GM23338 (cell line): ENCODE results near the gene CDH12. TPM values are rescaled to one million over a fixed set of nuclear protein-coding genes. Genes with fewer than 3 reads are reported as not detected.

Experiments used
- ATAC-seq: fragments of 200-7000 bp; cut with Tn5 transposase; 3 replicates; pipeline ENCODE4 v1.9.1; 2020
- DNase-seq: peaks from one replicate; pipeline ENCODE4 v3.0.0-alpha.2; 2015; ENCODE audit warnings: low spot score
- H2AFZ ChIP-seq: fragments of 200-600 bp; sonication (generic); 2 replicates; pipeline ENCODE4 v1.8.0; 2016; ENCODE audit warnings: antibody characterized with exemption, mild to moderate bottlenecking, moderate library complexity
- H3F3A ChIP-seq: fragments of 200-600 bp; sonication (generic); replicated peaks from 2 replicates; pipeline ENCODE4 v1.8.0; 2017; ENCODE audit warnings: antibody characterized with exemption, mixed run types, low read depth
- H3K27ac ChIP-seq: fragments of 200-600 bp; sonication (generic); 2 replicates; pipeline ENCODE4 v1.6.1; 2016; ENCODE audit warnings: low read depth
- H3K27me3 ChIP-seq: fragments of 200-600 bp; sonication (generic); 2 replicates; pipeline ENCODE4 v1.8.0; 2016; ENCODE audit warnings: mild to moderate bottlenecking, mixed run types, moderate library complexity; ENCODE audit not compliant: insufficient read depth
- H3K36me3 ChIP-seq: fragments of 200-600 bp; sonication (generic); 2 replicates; pipeline ENCODE4 v1.8.0; 2016; ENCODE audit warnings: mild to moderate bottlenecking; ENCODE audit not compliant: insufficient read depth
- H3K4me1 ChIP-seq: fragments of 200-600 bp; sonication (generic); 2 replicates; pipeline ENCODE4 v1.8.0; 2016; ENCODE audit warnings: mild to moderate bottlenecking, moderate library complexity; ENCODE audit not compliant: insufficient read depth
- H3K4me2 ChIP-seq: fragments of 200-600 bp; sonication (generic); 2 replicates; pipeline ENCODE4 v1.7.1; 2017; ENCODE audit warnings: mixed run types
- H3K4me3 ChIP-seq: fragments of 200-600 bp; sonication (generic); 2 replicates; pipeline ENCODE4 v1.6.1; 2016; ENCODE audit warnings: mixed run types
- H3K79me2 ChIP-seq: fragments of 200-600 bp; sonication (generic); replicated peaks from 2 replicates; pipeline ENCODE4 v1.8.0; 2017; ENCODE audit warnings: mild to moderate bottlenecking; ENCODE audit not compliant: insufficient read depth
- H3K9me2 ChIP-seq: fragments of 200-600 bp; sonication (generic); 2 replicates; pipeline ENCODE4 v1.8.0; 2017; ENCODE audit not compliant: insufficient read depth
- H4K20me1 ChIP-seq: fragments of 200-600 bp; sonication (generic); replicated peaks from 2 replicates; pipeline ENCODE4 v1.8.0; 2017; ENCODE audit warnings: mild to moderate bottlenecking; ENCODE audit not compliant: insufficient read depth
- H3K27ac Mint-ChIP-seq: 2 replicates; pipeline ENCODE4 v1.8.0; 2020; ENCODE audit warnings: inconsistent platforms, mild to moderate bottlenecking, moderate library complexity, mixed read lengths
- H3K27me3 Mint-ChIP-seq: 3 replicates; pipeline ENCODE4 v1.8.0; 2022; ENCODE audit warnings: low read depth, mild to moderate bottlenecking, moderate library complexity, mixed read lengths, inconsistent platforms; ENCODE audit not compliant: insufficient read depth, poor library complexity
- H3K36me3 Mint-ChIP-seq: 3 replicates; pipeline ENCODE4 v1.8.0; 2021; ENCODE audit warnings: low read depth, mild to moderate bottlenecking, inconsistent platforms, moderate library complexity, mixed read lengths
- H3K4me1 Mint-ChIP-seq: 3 replicates; pipeline ENCODE4 v1.8.0; 2020; ENCODE audit warnings: mild to moderate bottlenecking, inconsistent platforms, mixed read lengths
- H3K4me3 Mint-ChIP-seq: 3 replicates; pipeline ENCODE4 v1.8.0; 2021; ENCODE audit warnings: moderate library complexity, mild to moderate bottlenecking, inconsistent platforms, mixed read lengths
- H3K9me3 Mint-ChIP-seq: 3 replicates; pipeline ENCODE4 v1.8.0; 2020; ENCODE audit warnings: moderate library complexity, mild to moderate bottlenecking, inconsistent platforms, mixed read lengths
- CREB1 ChIP-seq: fragments of 250-450 bp; sonication (Bioruptor Pico); IDR thresholded peaks from 2 replicates; pipeline ENCODE4 v1.5.0; 2020; ENCODE audit warnings: low read depth, mild to moderate bottlenecking, moderate library complexity
- ETS1 ChIP-seq: IDR thresholded peaks from 2 replicates; pipeline ENCODE4 v1.6.1; 2016; ENCODE audit warnings: antibody characterized with exemption
- EZH2 ChIP-seq: fragments of 200-600 bp; sonication (generic); IDR thresholded peaks from one replicate; pipeline ENCODE4 v1.8.0; 2017; ENCODE audit warnings: antibody characterized with exemption, mild to moderate bottlenecking, low read depth; ENCODE audit not compliant: unreplicated experiment
- EZH2phosphoT487 ChIP-seq: fragments of 200-600 bp; sonication (generic); IDR thresholded peaks from one replicate; pipeline ENCODE4 v1.8.1; 2018; ENCODE audit warnings: antibody characterized with exemption; ENCODE audit not compliant: unreplicated experiment
- NANOG ChIP-seq: IDR thresholded peaks from 2 replicates; pipeline ENCODE4 v1.6.1; 2016; ENCODE audit warnings: antibody characterized with exemption, borderline replicate concordance
- POLR2AphosphoS5 ChIP-seq: IDR thresholded peaks from 2 replicates; pipeline ENCODE4 v1.6.1; 2016; ENCODE audit warnings: antibody characterized with exemption, low read depth
- STAT1 ChIP-seq: IDR thresholded peaks from one replicate; pipeline ENCODE4 v1.6.1; 2016; ENCODE audit warnings: antibody characterized with exemption; ENCODE audit not compliant: unreplicated experiment
- ZNF114 ChIP-seq: fragments of 250-450 bp; sonication (Bioruptor Pico); IDR thresholded peaks from 2 replicates; pipeline ENCODE4 v1.5.0; 2020; ENCODE audit warnings: mild to moderate bottlenecking, moderate library complexity
- ZNF331 ChIP-seq: fragments of 250-450 bp; sonication (Bioruptor Pico); IDR thresholded peaks from 2 replicates; pipeline ENCODE4 v1.5.0; 2020; ENCODE audit warnings: low read depth, mild to moderate bottlenecking, moderate library complexity
- polyA plus RNA-seq: library from polyadenylated mRNA; unstranded; fragments of >200 nt; fragmentation: Nextera tagmentation; extraction: Ambion mirVana; gene quantifications from 2 replicates; pipeline ENCODE4 v1.2.1, GENCODE V29; 2016
- total RNA-seq: library from RNA; depleted of rRNA; stranded (reverse); fragments of >200 nt; shearing (Covaris generic); gene quantifications from 2 replicates; pipeline ENCODE4 v1.2.3, GENCODE V29; 2014
- TF ChIP-seq, protein P1 (sequence below), 2 experiments: fragments of 200-600 bp in 1 of 2; sonication (generic) in 1 of 2; conservative IDR thresholded peaks; 2 replicates each; pipeline versions ENCODE4 v1.5.1 to v1.6.1; 2016 to 2017; ENCODE audit warnings: antibody characterized with exemption in 2 of 2, low read depth in 2 of 2, mild to moderate bottlenecking in 2 of 2, moderate library complexity in 1 of 2
- TF ChIP-seq, protein P2 (sequence below): IDR thresholded peaks from one replicate; pipeline ENCODE4 v1.6.1; 2018; ENCODE audit warnings: antibody characterized with exemption; ENCODE audit not compliant: unreplicated experiment

CDH12 gene
- total and polyA plus RNA-seq, 2 experiments from 2014 or later, result not detected

- Histone ChIP-seq H3K27me3 (no peaks in the 10 kb centered on the region), H3K79me2 (no peaks in the 10 kb centered on the region), H3K36me3 (no peaks in the 10 kb centered on the region), H3K9me2 (no peaks in the 10 kb centered on the region), H3K4me3 (no peak overlapping the region), H3F3A (no peaks in the 10 kb centered on the region), H3K4me1 (no peaks in the 10 kb centered on the region), H4K20me1 (no peaks in the 10 kb centered on the region), H2AFZ (no peak overlapping the region), H3K27ac (no peak overlapping the region), H3K4me2 (no peak overlapping the region)
- Mint-ChIP-seq H3K4me1 (peaks cover 4% of the 10 kb centered on the region; the same call in 2 of the 3 replicates), H3K4me3 (no peak overlapping the region), H3K27ac (peak overlapping the region; percentile 81; the same call in 1 of the 2 replicates), H3K36me3 (no peaks in the 10 kb centered on the region), H3K9me3 (no peaks in the 10 kb centered on the region), H3K27me3 (peaks cover 1% of the 10 kb centered on the region)
- no peak for TF ChIP-seq POLR2AphosphoS5
- TF ChIP-seq ETS1, result no peak
- TF ChIP-seq ZNF331 (CRISPR knock-in tag), result no peak
- TF ChIP-seq CREB1, result no peak
- TF ChIP-seq, protein P1, sequence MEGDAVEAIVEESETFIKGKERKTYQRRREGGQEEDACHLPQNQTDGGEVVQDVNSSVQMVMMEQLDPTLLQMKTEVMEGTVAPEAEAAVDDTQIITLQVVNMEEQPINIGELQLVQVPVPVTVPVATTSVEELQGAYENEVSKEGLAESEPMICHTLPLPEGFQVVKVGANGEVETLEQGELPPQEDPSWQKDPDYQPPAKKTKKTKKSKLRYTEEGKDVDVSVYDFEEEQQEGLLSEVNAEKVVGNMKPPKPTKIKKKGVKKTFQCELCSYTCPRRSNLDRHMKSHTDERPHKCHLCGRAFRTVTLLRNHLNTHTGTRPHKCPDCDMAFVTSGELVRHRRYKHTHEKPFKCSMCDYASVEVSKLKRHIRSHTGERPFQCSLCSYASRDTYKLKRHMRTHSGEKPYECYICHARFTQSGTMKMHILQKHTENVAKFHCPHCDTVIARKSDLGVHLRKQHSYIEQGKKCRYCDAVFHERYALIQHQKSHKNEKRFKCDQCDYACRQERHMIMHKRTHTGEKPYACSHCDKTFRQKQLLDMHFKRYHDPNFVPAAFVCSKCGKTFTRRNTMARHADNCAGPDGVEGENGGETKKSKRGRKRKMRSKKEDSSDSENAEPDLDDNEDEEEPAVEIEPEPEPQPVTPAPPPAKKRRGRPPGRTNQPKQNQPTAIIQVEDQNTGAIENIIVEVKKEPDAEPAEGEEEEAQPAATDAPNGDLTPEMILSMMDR (conservative IDR thresholded peaks at IDR 0.05; ENCODE audit: low read depth in 2 of 2), result peak; percentile 66 to 84
- peak; percentile 54 for DNase-seq
- ATAC-seq, result peak; percentile 48
Measured at GRCh38 chr5:21802869-21803490, 1050.2 kb downstream of the CDH12 start.

GRCh38 chr5:21802100-21802499 is 1051.0 kb downstream of the CDH12 start:
- Histone ChIP-seq H3K4me2 (no peak overlapping the region), H4K20me1 (no peaks in the 10 kb centered on the region), H3K4me1 (no peaks in the 10 kb centered on the region), H2AFZ (peak overlapping the region; percentile 83; the same call in 1 of the 2 replicates), H3K79me2 (no peaks in the 10 kb centered on the region), H3K36me3 (no peaks in the 10 kb centered on the region), H3K27ac (no peak overlapping the region), H3K27me3 (no peaks in the 10 kb centered on the region), H3F3A (no peaks in the 10 kb centered on the region), H3K9me2 (no peaks in the 10 kb centered on the region), H3K4me3 (no peak overlapping the region)
- peaks cover 4% of the 10 kb centered on the region; the same call in 2 of the 3 replicates for H3K4me1 Mint-ChIP-seq
- no peak for TF ChIP-seq EZH2phosphoT487
- peaks cover 1% of the 10 kb centered on the region for H3K27me3 Mint-ChIP-seq
- no peak overlapping the region for H3K27ac Mint-ChIP-seq
- no peak overlapping the region for H3K4me3 Mint-ChIP-seq
- DNase-seq (no peak), ATAC-seq (no peak)
- H3K9me3 Mint-ChIP-seq, result no peaks in the 10 kb centered on the region
- no peaks in the 10 kb centered on the region for H3K36me3 Mint-ChIP-seq

DNA sequence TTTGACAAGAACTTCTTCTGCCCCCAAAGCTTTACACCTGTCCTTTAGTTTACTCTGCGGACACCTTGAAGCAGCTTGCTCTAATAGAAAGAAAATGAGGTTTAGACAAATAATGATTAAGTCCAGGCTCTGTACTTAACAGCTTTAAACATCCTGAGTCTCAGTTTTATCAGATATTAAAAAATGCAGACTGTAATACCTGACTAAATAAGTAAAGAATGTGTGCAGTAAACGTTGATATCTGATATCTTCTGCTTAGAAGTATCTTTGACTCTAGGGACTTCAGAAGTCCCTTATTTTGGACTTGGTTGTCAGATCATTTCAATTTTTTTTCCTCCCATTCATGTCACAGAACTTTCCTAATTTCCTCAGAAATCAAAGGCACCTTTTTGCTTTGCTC is 1060.4 kb downstream of the CDH12 start:
- ATAC-seq, result no peak
- H3K27ac Mint-ChIP-seq, result no peak overlapping the region
- H3K36me3 Mint-ChIP-seq, result no peaks in the 10 kb centered on the region
- H3K4me1 ChIP-seq, result no peaks in the 10 kb centered on the region
- no peak overlapping the region for H3K4me3 ChIP-seq
- H3K27me3 Mint-ChIP-seq, result no peaks in the 10 kb centered on the region
- no peak overlapping the region for H3K4me3 Mint-ChIP-seq
- no peaks in the 10 kb centered on the region for H3K27me3 ChIP-seq
- no peak overlapping the region for H2AFZ ChIP-seq
- H4K20me1 ChIP-seq, result no peaks in the 10 kb centered on the region
- H3K9me3 Mint-ChIP-seq, result no peaks in the 10 kb centered on the region
- H3F3A ChIP-seq, result no peaks in the 10 kb centered on the region
- no peak for DNase-seq
- no peak overlapping the region for H3K27ac ChIP-seq
- H3K9me2 ChIP-seq, result no peaks in the 10 kb centered on the region
- H3K4me1 Mint-ChIP-seq, result no peaks in the 10 kb centered on the region
- no peaks in the 10 kb centered on the region for H3K79me2 ChIP-seq
- H3K4me2 ChIP-seq, result no peak overlapping the region
- H3K36me3 ChIP-seq, result no peaks in the 10 kb centered on the region
- no peak for TF ChIP-seq ETS1
- no peak for TF ChIP-seq CREB1
- no peak for TF ChIP-seq NANOG
- TF ChIP-seq EZH2, result no peak
- TF ChIP-seq EZH2phosphoT487, result no peak
- TF ChIP-seq STAT1, result no peak
- TF ChIP-seq, protein P2, sequence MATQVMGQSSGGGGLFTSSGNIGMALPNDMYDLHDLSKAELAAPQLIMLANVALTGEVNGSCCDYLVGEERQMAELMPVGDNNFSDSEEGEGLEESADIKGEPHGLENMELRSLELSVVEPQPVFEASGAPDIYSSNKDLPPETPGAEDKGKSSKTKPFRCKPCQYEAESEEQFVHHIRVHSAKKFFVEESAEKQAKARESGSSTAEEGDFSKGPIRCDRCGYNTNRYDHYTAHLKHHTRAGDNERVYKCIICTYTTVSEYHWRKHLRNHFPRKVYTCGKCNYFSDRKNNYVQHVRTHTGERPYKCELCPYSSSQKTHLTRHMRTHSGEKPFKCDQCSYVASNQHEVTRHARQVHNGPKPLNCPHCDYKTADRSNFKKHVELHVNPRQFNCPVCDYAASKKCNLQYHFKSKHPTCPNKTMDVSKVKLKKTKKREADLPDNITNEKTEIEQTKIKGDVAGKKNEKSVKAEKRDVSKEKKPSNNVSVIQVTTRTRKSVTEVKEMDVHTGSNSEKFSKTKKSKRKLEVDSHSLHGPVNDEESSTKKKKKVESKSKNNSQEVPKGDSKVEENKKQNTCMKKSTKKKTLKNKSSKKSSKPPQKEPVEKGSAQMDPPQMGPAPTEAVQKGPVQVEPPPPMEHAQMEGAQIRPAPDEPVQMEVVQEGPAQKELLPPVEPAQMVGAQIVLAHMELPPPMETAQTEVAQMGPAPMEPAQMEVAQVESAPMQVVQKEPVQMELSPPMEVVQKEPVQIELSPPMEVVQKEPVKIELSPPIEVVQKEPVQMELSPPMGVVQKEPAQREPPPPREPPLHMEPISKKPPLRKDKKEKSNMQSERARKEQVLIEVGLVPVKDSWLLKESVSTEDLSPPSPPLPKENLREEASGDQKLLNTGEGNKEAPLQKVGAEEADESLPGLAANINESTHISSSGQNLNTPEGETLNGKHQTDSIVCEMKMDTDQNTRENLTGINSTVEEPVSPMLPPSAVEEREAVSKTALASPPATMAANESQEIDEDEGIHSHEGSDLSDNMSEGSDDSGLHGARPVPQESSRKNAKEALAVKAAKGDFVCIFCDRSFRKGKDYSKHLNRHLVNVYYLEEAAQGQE, result no peak
- TF ChIP-seq ZNF114 (CRISPR knock-in tag), result no peak
